ENCODE measurements around the gene SLC46A2.

GRCh38 chr9:112900488-112900887 lies 9.8 kb upstream of the SLC46A2 start:
- TF ChIP-seq CTCF (conservative IDR thresholded peaks at IDR 0.05; ENCODE audit: low read length) = no peak
- TF ChIP-seq EZH2phosphoT487 (IDR thresholded peaks at IDR 0.05; ENCODE audit: borderline replicate concordance, low read depth, low read length) = no peak

Measured in OCI-LY7 (cell line).